GM12873 (cell line): ENCODE results near the gene MC4R.

Experiments used
- TF ChIP-seq, protein P1 (sequence below): IDR thresholded peaks from 2 replicates; pipeline ENCODE4 v1.5.1; 2012; ENCODE audit warnings: low read depth, mild to moderate bottlenecking, moderate library complexity, low read length, control low read depth; ENCODE audit not compliant: insufficient read depth; ENCODE audit errors: missing control alignments

MC4R gene

DNA sequence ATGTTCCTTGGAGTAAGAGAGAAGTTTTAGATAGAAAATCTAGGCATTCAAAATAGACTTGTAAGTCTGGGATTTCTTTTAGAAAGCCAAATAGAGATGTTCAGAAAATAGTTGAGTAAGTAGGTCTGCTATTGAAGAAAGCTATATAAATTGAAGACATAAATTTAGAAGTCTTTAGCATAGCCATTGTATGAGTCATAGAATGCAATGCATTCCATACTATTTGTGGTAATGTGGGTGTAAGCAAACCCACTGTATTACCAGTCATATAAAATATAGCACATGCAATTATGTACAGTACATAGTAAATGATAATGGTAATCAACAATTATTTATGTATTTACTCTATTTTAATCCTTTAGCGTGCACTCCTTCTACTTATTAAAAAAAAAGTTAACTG, 14.1 kb downstream of the MC4R start:
- TF ChIP-seq, protein P1, sequence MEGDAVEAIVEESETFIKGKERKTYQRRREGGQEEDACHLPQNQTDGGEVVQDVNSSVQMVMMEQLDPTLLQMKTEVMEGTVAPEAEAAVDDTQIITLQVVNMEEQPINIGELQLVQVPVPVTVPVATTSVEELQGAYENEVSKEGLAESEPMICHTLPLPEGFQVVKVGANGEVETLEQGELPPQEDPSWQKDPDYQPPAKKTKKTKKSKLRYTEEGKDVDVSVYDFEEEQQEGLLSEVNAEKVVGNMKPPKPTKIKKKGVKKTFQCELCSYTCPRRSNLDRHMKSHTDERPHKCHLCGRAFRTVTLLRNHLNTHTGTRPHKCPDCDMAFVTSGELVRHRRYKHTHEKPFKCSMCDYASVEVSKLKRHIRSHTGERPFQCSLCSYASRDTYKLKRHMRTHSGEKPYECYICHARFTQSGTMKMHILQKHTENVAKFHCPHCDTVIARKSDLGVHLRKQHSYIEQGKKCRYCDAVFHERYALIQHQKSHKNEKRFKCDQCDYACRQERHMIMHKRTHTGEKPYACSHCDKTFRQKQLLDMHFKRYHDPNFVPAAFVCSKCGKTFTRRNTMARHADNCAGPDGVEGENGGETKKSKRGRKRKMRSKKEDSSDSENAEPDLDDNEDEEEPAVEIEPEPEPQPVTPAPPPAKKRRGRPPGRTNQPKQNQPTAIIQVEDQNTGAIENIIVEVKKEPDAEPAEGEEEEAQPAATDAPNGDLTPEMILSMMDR: no peak

GRCh38 chr18:60350941-60351340, 21.6 kb downstream of the MC4R start:
- TF ChIP-seq, protein P1: no peak

- TF ChIP-seq, protein P1: no peak
Measured at GRCh38 chr18:60350150-60350549, 22.4 kb downstream of the MC4R start.

DNA sequence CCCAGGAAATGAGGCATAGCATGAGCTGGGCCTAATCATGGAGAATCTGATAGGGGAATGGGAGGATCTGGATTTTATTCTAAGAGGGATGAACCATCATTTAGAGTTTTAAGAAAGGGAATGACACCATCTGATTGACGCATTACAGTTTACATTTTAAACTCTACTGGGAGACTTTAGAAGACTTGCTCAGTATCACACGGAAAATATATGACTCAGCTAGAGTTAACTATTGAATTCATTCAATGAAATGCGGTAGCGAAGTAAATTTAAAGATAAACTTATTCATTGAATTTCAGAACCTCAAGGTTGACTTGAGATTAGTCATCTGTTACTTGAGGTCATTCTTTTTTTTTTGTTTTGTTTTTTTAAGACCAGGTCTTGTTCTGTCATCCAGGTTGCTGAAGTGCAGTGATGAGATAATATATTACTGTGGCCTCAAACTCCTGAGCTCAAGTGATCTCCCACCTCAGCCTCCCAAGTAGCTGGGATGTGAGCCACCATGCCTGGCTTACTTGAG, 25.0 kb downstream of the MC4R start:
- TF ChIP-seq, protein P1: no peak

DNA sequence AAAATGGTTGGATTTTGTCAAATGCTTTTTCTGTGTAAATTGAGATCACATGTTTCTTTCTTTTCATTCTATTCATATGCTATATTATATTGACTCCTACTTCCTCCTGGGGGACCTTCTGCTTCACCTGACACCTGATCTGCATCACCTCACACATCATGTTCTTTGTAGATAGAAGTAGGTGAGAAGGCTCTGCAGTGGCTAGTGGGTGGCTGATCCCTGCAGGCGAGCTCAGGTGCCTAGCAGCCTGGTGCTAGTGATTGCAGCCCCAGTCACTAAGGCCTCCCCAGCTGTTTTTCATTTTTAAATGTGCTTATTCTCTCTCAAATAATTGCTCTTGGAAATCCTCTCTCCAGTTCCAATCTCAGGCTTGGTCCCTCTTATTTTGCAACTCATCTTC, 33.6 kb downstream of the MC4R start:
- TF ChIP-seq, protein P1: no peak

GRCh38 chr18:60331890-60332289, 40.7 kb downstream of the MC4R start:
- TF ChIP-seq, protein P1: no peak

- TF ChIP-seq, protein P1: no peak
Measured at GRCh38 chr18:60329131-60329530, 43.4 kb downstream of the MC4R start.
